ENCODE results near the gene HYCC2. TPM values are rescaled to one million over a fixed set of nuclear protein-coding genes. Genes with fewer than 3 reads are reported as not detected.
"Not testable (repeated sequence)": the region's sequence is repeated elsewhere in the genome, so short reads cannot be mapped to it uniquely, and the experiment has no call there.

Gene HYCC2
- total RNA-seq, 2 experiments from 2014 or later, result 35.9 to 40.2 TPM

DNA sequence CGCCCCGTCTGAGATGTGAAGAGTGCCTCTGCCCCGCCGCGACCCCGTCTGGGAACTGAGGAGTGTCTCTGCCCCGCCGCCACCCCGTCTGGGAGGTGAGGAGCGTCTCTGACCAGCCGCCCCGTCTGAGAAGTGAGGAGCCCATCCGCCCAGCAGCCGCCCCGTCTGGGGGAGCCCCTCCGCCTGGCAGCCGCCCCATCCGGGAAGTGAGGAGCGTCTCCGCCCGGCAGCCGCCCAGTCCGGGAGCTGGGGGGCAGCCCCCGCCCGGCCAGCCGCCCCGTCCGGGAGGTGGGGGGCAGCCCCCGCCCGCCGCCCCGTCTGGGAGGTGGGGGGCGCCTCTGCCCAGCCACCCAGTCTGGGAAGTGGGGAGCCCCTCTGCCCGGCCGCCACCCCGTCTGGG, 29.0 kb downstream of the HYCC2 start:
- ATAC-seq; H3K27ac Mint-ChIP-seq; DNase-seq; H3K27me3 Mint-ChIP-seq (ENCODE audit: low read depth); POLR2A ChIA-PET; H3K4me1 Mint-ChIP-seq (ENCODE audit: low read depth); CTCF ChIA-PET; H3K4me3 Mint-ChIP-seq; H3K9me3 Mint-ChIP-seq (ENCODE audit: insufficient read depth): not testable (repeated sequence)
- peaks cover 53% of the 10 kb centered on the region for H3K36me3 Mint-ChIP-seq (ENCODE audit: low read depth)

DNA sequence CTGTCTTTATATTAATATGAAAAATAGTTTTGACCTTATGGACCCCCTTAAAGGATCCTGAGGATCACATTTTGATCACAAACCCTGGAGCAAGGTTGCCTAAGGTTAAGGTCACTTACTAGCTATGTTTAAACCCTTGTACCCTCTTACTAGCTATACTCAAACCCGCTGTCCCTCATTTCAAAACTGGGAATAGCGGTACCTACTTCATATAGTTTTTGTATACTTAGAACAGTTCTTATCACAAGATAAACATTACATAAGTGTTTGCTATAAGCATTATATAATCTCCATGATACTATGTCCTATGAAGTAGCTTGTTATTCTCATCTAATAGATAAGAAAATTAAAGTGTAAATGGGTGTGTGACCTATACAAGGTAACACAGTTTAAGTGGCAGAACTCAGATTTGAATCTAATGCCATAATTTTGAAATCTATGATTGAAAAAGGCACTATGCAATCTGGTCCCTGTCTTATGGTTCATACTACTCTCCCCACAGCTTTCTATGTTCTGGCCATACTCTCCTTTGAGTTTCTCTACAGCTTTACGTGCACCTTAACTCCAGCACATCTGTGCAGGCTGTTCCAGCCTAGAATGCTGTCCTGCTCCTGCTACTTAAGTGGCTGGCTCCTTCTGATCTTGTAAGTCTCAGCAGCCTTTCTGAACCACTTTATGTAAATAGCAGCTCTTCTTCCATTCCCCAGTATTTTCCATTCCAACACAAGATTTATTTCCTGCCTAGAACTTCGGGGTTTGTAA, 30.4 kb downstream of the HYCC2 start:
- Mint-ChIP-seq H3K27me3 (ENCODE audit: low read depth) (no peaks in the 10 kb centered on the region), H3K4me1 (ENCODE audit: low read depth) (no peaks in the 10 kb centered on the region), H3K9me3 (ENCODE audit: insufficient read depth) (no peaks in the 10 kb centered on the region), H3K36me3 (ENCODE audit: low read depth) (peaks cover 59% of the 10 kb centered on the region), H3K4me3 (no peak overlapping the region), H3K27ac (no peak overlapping the region)
- DNase-seq (no peak), ATAC-seq (no peak)
- POLR2A ChIA-PET, result interaction anchor here (0.6 to 0.7 kb wide), 2 partner anchors 30 to 920 kb away, joined by 3 read pairs; no protein-coding TSS in a partner anchor
- CTCF ChIA-PET, result interaction anchor here (1.2 kb wide), 1 partner anchor 28 kb away, joined by 5 read pairs; no protein-coding TSS in a partner anchor

GRCh38 chr2:201038855-201039254, 32.6 kb downstream of the HYCC2 start:
- H3K27ac Mint-ChIP-seq, result no peak overlapping the region
- peaks cover 2% of the 10 kb centered on the region for H3K9me3 Mint-ChIP-seq (ENCODE audit: insufficient read depth)
- no peak for ATAC-seq
- H3K36me3 Mint-ChIP-seq (ENCODE audit: low read depth), result peaks cover 59% of the 10 kb centered on the region
- H3K4me1 Mint-ChIP-seq (ENCODE audit: low read depth), result no peaks in the 10 kb centered on the region
- POLR2A ChIA-PET, result interaction anchor here (0.6 kb wide), 2 partner anchors 20 to 74 kb away, joined by 3 read pairs; no protein-coding TSS in a partner anchor
- no peaks in the 10 kb centered on the region for H3K27me3 Mint-ChIP-seq (ENCODE audit: low read depth)
- H3K4me3 Mint-ChIP-seq, result no peak overlapping the region
- DNase-seq, result no peak
- CTCF ChIA-PET, result no interaction called here

DNA sequence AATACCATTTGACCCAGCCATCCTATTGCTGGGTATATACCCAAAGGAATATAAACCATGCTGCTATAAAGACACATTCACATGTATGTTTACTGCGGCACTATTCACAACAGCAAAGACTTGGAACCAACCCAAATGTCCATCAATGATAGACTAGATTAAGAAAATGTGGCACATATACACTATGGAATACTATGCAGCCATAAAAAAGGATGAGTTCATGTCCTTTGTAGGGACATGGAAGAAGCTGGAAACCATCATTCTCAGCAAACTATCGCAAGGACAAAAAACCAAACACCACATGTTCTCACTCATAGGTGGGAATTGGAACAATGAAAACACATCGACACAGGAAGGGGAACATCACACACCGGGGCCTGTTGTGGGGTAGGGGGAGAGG, 33.1 kb downstream of the HYCC2 start:
- POLR2A ChIA-PET; CTCF ChIA-PET; H3K9me3 Mint-ChIP-seq (ENCODE audit: insufficient read depth); DNase-seq; H3K4me1 Mint-ChIP-seq (ENCODE audit: low read depth); H3K4me3 Mint-ChIP-seq; ATAC-seq; H3K27me3 Mint-ChIP-seq (ENCODE audit: low read depth); H3K27ac Mint-ChIP-seq: not testable (repeated sequence)
- H3K36me3 Mint-ChIP-seq (ENCODE audit: low read depth), result peaks cover 55% of the 10 kb centered on the region

DNA sequence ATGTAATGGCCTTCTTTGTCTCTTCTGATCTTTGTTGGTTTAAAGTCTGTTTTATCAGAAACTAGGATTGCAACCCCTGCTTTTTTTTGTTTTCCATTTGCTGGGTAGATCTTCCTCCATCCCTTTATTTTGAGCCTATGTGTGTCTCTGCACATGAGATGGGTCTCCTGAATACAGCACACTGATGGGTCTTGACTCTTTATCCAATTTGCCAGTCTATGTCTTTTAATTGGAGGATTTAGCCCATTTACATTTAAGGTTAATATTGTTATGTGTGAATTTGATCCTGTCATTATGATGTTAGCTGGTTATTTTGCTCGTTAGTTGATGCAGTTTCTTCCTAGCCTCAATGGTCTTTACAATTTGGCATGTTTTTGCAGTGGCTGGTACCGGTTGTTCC, 37.1 kb downstream of the HYCC2 start:
- H3K27me3 Mint-ChIP-seq (ENCODE audit: low read depth); CTCF ChIA-PET; H3K9me3 Mint-ChIP-seq (ENCODE audit: insufficient read depth); DNase-seq; H3K4me1 Mint-ChIP-seq (ENCODE audit: low read depth); POLR2A ChIA-PET; H3K4me3 Mint-ChIP-seq; ATAC-seq; H3K27ac Mint-ChIP-seq: not testable (repeated sequence)
- peaks cover 45% of the 10 kb centered on the region for H3K36me3 Mint-ChIP-seq (ENCODE audit: low read depth)

DNA sequence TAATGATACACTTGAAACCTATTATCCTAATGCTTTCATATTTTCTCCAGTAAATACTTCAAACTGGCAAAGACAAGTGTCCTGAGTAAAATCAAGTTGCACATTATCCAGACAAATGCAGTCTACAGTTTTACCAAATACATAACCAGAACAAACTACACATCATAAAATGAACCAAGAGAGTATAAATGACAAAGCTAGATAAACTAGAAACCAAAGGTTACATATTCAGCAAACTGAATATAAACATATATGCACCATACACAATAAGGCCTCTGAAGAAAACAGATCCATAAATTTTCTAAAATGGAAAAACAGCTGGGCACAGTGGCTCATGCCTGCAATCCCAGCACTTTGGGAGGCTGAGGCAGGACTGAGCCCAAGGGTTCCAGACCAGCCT, 47.0 kb downstream of the HYCC2 start:
- no peak for ATAC-seq

GRCh38 chr2:201021914-201022313, 49.6 kb downstream of the HYCC2 start:
- Mint-ChIP-seq H3K27ac (peak overlapping the region; percentile 62), H3K36me3 (ENCODE audit: low read depth) (peaks cover 31% of the 10 kb centered on the region), H3K9me3 (ENCODE audit: insufficient read depth) (no peaks in the 10 kb centered on the region), H3K27me3 (ENCODE audit: low read depth) (no peaks in the 10 kb centered on the region), H3K4me1 (ENCODE audit: low read depth) (peaks cover 20% of the 10 kb centered on the region), H3K4me3 (no peak overlapping the region)
- no peak for DNase-seq
- ChIA-PET POLR2A (no interaction called here), CTCF (interaction anchor here (0.7 to 2.0 kb wide), 7 partner anchors 37 to 136 kb away, joined by 3 to 6 read pairs (median 3); partner anchors contain the start of gene ORC2)
- ATAC-seq, result peak; percentile 36

More for the DNA sequence above, 47.0 kb downstream of the HYCC2 start:
- peaks cover 31% of the 10 kb centered on the region for H3K4me1 Mint-ChIP-seq (ENCODE audit: low read depth)
- H3K27me3 Mint-ChIP-seq (ENCODE audit: low read depth), result no peaks in the 10 kb centered on the region
- no peak for DNase-seq
- POLR2A ChIA-PET, result no interaction called here
- H3K27ac Mint-ChIP-seq, result no peak overlapping the region
- no peaks in the 10 kb centered on the region for H3K9me3 Mint-ChIP-seq (ENCODE audit: insufficient read depth)
- CTCF ChIA-PET, result interaction anchor here (1.3 to 2.7 kb wide), 3 partner anchors 12 to 61 kb away, joined by 3 to 9 read pairs (median 4); partner anchors contain the start of gene ORC2
- peaks cover 45% of the 10 kb centered on the region for H3K36me3 Mint-ChIP-seq (ENCODE audit: low read depth)
- H3K4me3 Mint-ChIP-seq, result no peak overlapping the region

Other genes with a start within 250 kb of the HYCC2 start
- gene CLK1, start 207.0 kb downstream of the HYCC2 start, total RNA-seq, result 100 to 1,000 TPM; 122 to 126 TPM
- 10 to 100 TPM; 81.6 to 82.9 TPM for gene PPIL3, start 182.6 kb downstream of the HYCC2 start, total RNA-seq
- gene NIF3L1, start 182.3 kb downstream of the HYCC2 start, total RNA-seq, result 10 to 100 TPM; 37.0 to 39.0 TPM
- 10 to 100 TPM; 47.4 to 57.2 TPM for gene ORC2, start 108.0 kb downstream of the HYCC2 start, total RNA-seq
- 100 to 1,000 TPM; 167 to 173 TPM for gene NDUFB3, start 330 bp upstream of the HYCC2 start, total RNA-seq
- 10 to 100 TPM; 90.4 to 95.0 TPM for gene CFLAR, start 44.5 kb upstream of the HYCC2 start, total RNA-seq
- 10 to 100 TPM; 40.7 to 42.8 TPM for gene CASP10, start 111.5 kb upstream of the HYCC2 start, total RNA-seq
- 10 to 100 TPM; 62.7 to 63.2 TPM for gene CASP8, start 188.9 kb upstream of the HYCC2 start, total RNA-seq